ENCODE results near the gene PER1. TPM values are rescaled to one million over a fixed set of nuclear protein-coding genes. Genes with fewer than 3 reads are reported as not detected.

PER1 gene
- total and polyA plus RNA-seq, 9 of the 15 experiments (the other 6 are each of a cell fraction or from before 2014, with no cell fraction given) = 0.13 to 26.0 (median 3.4) TPM

GRCh38 chr17:8117367-8117979 is 34.7 kb downstream of the PER1 start (continued):
- TF ChIP-seq, protein P1, sequence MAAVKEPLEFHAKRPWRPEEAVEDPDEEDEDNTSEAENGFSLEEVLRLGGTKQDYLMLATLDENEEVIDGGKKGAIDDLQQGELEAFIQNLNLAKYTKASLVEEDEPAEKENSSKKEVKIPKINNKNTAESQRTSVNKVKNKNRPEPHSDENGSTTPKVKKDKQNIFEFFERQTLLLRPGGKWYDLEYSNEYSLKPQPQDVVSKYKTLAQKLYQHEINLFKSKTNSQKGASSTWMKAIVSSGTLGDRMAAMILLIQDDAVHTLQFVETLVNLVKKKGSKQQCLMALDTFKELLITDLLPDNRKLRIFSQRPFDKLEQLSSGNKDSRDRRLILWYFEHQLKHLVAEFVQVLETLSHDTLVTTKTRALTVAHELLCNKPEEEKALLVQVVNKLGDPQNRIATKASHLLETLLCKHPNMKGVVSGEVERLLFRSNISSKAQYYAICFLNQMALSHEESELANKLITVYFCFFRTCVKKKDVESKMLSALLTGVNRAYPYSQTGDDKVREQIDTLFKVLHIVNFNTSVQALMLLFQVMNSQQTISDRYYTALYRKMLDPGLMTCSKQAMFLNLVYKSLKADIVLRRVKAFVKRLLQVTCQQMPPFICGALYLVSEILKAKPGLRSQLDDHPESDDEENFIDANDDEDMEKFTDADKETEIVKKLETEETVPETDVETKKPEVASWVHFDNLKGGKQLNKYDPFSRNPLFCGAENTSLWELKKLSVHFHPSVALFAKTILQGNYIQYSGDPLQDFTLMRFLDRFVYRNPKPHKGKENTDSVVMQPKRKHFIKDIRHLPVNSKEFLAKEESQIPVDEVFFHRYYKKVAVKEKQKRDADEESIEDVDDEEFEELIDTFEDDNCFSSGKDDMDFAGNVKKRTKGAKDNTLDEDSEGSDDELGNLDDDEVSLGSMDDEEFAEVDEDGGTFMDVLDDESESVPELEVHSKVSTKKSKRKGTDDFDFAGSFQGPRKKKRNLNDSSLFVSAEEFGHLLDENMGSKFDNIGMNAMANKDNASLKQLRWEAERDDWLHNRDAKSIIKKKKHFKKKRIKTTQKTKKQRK (IDR thresholded peaks at IDR 0.05; ENCODE audit: borderline replicate concordance, low read depth, low read length) = no peak

DNA sequence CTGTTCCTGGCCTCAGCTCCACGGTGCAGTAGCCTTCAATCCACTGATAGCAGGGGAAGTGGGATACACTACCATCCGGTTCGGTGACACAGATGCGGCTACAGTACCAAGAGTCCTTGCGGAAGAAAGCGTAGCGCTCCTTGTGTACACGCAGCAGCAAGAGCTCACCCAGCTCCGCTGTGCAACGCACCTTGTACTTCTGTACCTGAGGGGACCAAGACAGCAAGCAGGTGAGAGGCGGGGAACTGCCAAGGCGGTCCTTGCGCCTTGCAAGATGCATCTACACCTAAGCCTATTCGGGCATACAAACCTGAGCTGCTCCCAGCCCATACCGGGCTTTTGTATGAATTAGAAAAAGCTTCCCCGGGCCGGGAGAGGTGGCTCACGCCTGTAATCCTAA is 35.4 kb downstream of the PER1 start:
- Histone ChIP-seq H3K9ac (ENCODE audit: insufficient read depth in 1 of 2, low read depth in 2 of 2, low read length in 2 of 2) (no peak overlapping the region), H3K9me3 (replicated peaks; ENCODE audit: control insufficient read depth, insufficient read depth, low read depth, low read length) (no peaks in the 10 kb centered on the region), H2AFZ (ENCODE audit: low read depth, low read length) (no peak overlapping the region), H3K36me3 (ENCODE audit: control insufficient read depth, insufficient read depth, low read length) (no peaks in the 10 kb centered on the region), H3K79me2 (ENCODE audit: control insufficient read depth, insufficient read depth, low read length) (no peaks in the 10 kb centered on the region), H3K4me1 (replicated peaks in 1 of 2; ENCODE audit: control insufficient read depth in 2 of 2, insufficient read depth in 2 of 2, low read length in 2 of 2) (peaks cover 12 to 21% of the 10 kb centered on the region in 2 experiments; a peak in 4 of 5 replicates), H3K9me1 (ENCODE audit: control insufficient read depth, insufficient read depth, low read length) (no peaks in the 10 kb centered on the region), H3K27me3 (ENCODE audit: control insufficient read depth in 2 of 2, insufficient read depth in 2 of 2, low read length in 2 of 2) (peaks cover 14 to 37% of the 10 kb centered on the region in 2 experiments), H4K20me1 (replicated peaks; ENCODE audit: control insufficient read depth, insufficient read depth, low read length) (peaks cover 8% of the 10 kb centered on the region; the same call in 1 of the 2 replicates), H3K27ac (ENCODE audit: extremely low read depth, low read depth, low read length) (no peak overlapping the region), H3K4me3 (no peak overlapping the region), H3K4me2 (ENCODE audit: insufficient read depth, low read length) (no peak overlapping the region)
- no TSS peak for BruUV-seq (replicated peaks)
- DNase-seq (ENCODE audit: extremely low read depth in 1 of 4, low spot score in 3 of 4) (no peak), ATAC-seq (no peak), FAIRE-seq (no peak)
- TF ChIP-seq CC2D1A (IDR thresholded peaks at IDR 0.05) (no peak), ZNF644 (tag; IDR thresholded peaks at IDR 0.05; ENCODE audit: low read depth) (no peak), ZNF449 (CRISPR knock-in tag; IDR thresholded peaks at IDR 0.05) (no peak), NCOA1 (IDR thresholded peaks at IDR 0.05; ENCODE audit: low read depth) (no peak), CBFA2T2 (conservative IDR thresholded peaks at IDR 0.05) (no peak), ILF3 (IDR thresholded peaks at IDR 0.05; ENCODE audit: borderline replicate concordance) (no peak), SIX5 (IDR thresholded peaks at IDR 0.05; ENCODE audit: borderline replicate concordance in 1 of 2, insufficient read depth in 1 of 2, low read depth in 1 of 2, low read length in 2 of 2) (no peak), ADNP (tag; IDR thresholded peaks at IDR 0.05) (no peak), U2AF1 (optimal IDR thresholded peaks at IDR 0.05; ENCODE audit: low read depth, low read length) (no peak), HNRNPUL1 (IDR thresholded peaks at IDR 0.05; ENCODE audit: low read length) (no peak)
- TF ChIP-seq, protein P2, sequence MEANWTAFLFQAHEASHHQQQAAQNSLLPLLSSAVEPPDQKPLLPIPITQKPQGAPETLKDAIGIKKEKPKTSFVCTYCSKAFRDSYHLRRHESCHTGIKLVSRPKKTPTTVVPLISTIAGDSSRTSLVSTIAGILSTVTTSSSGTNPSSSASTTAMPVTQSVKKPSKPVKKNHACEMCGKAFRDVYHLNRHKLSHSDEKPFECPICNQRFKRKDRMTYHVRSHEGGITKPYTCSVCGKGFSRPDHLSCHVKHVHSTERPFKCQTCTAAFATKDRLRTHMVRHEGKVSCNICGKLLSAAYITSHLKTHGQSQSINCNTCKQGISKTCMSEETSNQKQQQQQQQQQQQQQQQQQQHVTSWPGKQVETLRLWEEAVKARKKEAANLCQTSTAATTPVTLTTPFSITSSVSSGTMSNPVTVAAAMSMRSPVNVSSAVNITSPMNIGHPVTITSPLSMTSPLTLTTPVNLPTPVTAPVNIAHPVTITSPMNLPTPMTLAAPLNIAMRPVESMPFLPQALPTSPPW (CRISPR knock-in tag; IDR thresholded peaks at IDR 0.05) = no peak
- TF ChIP-seq, protein P3, sequence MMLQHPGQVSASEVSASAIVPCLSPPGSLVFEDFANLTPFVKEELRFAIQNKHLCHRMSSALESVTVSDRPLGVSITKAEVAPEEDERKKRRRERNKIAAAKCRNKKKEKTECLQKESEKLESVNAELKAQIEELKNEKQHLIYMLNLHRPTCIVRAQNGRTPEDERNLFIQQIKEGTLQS (IDR thresholded peaks at IDR 0.05) = no peak
- TF ChIP-seq, protein P3 (CRISPR knock-in tag; conservative IDR thresholded peaks at IDR 0.05) = no peak
- intact Hi-C loops (cut with micrococcal nuclease) = no loop called here
- POLR2A ChIA-PET = no interaction called here
- in situ Hi-C loops (cut with MboI) = no loop called here
- CTCF ChIA-PET (ENCODE audit: low intra/inter-chr PET ratio) = no interaction called here
- WGBS (ENCODE audit: insufficient coverage, low coverage, missing lambda C conversion rate) = 32% methylated on average over 16 of the region's 18 CpGs

Measured in K562 (cell line).